ENCODE data around the gene AGAP1.

DNA sequence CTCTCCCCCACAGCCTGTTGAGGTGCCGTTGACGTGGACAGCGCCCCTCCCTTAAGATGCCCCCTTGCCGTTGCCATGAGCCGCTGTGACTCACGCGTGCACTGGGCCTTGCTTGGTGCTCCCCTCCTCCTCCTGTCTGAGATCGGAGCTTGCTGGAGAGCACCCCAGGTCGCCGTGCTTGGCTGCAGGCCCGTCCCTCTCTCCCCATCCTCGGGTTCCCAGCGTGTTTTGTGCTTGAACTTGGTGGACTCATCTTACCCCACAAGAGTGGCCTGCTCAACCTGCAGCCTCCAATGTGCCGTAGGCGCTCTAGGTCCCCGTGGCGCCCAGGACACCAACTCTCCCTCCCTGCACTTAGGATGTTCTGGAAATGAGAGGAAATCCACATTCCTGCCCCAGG, 634.5 kb downstream of the AGAP1 start:
- TF ChIP-seq, protein P1, sequence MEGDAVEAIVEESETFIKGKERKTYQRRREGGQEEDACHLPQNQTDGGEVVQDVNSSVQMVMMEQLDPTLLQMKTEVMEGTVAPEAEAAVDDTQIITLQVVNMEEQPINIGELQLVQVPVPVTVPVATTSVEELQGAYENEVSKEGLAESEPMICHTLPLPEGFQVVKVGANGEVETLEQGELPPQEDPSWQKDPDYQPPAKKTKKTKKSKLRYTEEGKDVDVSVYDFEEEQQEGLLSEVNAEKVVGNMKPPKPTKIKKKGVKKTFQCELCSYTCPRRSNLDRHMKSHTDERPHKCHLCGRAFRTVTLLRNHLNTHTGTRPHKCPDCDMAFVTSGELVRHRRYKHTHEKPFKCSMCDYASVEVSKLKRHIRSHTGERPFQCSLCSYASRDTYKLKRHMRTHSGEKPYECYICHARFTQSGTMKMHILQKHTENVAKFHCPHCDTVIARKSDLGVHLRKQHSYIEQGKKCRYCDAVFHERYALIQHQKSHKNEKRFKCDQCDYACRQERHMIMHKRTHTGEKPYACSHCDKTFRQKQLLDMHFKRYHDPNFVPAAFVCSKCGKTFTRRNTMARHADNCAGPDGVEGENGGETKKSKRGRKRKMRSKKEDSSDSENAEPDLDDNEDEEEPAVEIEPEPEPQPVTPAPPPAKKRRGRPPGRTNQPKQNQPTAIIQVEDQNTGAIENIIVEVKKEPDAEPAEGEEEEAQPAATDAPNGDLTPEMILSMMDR (IDR thresholded peaks at IDR 0.05), result no peak
- no peak for TF ChIP-seq POLR2A (IDR thresholded peaks at IDR 0.05)

Data from vagina (tissue), 2 donors.